ENCODE results near the gene TRPC4. TPM values are rescaled to one million over a fixed set of nuclear protein-coding genes. Genes with fewer than 3 reads are reported as not detected.

The TRPC4 gene
- total and polyA plus RNA-seq, 2 donors (not counting 3 experiments of a cell fraction or from before 2014, with no cell fraction given) = 0.04 to 0.64 TPM

DNA sequence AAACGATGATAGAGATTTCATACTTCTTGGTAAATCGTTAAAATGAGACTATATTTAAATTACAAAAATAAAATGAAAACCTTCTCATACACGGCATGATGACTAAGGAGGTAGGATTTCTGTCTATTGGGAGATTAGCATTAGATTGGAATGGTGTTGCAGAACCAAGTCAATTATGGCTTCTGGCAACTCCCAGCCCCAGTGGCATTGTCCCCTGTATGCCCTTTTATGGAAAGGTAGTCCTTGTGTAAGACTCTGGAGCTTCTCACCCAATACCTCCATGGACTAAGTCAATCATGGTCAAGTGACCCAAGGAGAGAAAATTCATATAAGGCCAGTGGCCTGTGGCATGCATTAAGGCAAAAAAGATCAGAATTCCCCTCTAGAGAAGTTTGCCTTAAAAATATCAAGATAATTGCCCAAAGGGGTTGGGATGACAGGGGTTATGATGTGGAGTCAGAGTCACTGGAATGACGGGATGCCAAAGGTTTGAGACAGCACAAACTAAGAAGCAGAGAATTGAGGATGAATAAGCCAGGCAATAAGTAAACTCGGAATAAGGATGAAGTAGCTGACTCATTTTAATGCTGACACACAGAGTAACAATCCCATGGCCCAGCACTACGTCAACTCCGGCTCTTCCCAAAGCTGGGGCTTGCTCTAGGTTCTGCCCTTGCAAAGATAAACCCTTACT is 213.2 kb downstream of the TRPC4 start:
- H3K27ac ChIP-seq (ENCODE audit: insufficient read depth, low read depth, low read length) = peak overlapping the region; percentile 99
- no peaks in the 10 kb centered on the region for H3K36me3 ChIP-seq (ENCODE audit: control insufficient read depth in 2 of 2, extremely low read depth in 1 of 2, insufficient read depth in 2 of 2, low read length in 2 of 2)
- ChIA-PET POLR2A (interaction anchor here (1.4 kb wide), 1 partner anchor 59 kb away, joined by 4 read pairs; no protein-coding TSS in a partner anchor), CTCF (interaction anchor here (0.6 to 2.2 kb wide), 12 partner anchors 9 to 925 kb away, joined by 3 to 8 read pairs (median 4); no protein-coding TSS in a partner anchor)
- peak; percentile 82 for FAIRE-seq
- no peaks in the 10 kb centered on the region for H3K79me2 ChIP-seq (ENCODE audit: control insufficient read depth, insufficient read depth, low read length)
- no peak for TF ChIP-seq GATA2 (IDR thresholded peaks at IDR 0.05; ENCODE audit: insufficient read depth, insufficient read length, low read depth, low read length)
- TF ChIP-seq FOS (IDR thresholded peaks at IDR 0.05; ENCODE audit: borderline replicate concordance, insufficient read depth, low read length) = peak; percentile 95
- TF ChIP-seq, protein P1, sequence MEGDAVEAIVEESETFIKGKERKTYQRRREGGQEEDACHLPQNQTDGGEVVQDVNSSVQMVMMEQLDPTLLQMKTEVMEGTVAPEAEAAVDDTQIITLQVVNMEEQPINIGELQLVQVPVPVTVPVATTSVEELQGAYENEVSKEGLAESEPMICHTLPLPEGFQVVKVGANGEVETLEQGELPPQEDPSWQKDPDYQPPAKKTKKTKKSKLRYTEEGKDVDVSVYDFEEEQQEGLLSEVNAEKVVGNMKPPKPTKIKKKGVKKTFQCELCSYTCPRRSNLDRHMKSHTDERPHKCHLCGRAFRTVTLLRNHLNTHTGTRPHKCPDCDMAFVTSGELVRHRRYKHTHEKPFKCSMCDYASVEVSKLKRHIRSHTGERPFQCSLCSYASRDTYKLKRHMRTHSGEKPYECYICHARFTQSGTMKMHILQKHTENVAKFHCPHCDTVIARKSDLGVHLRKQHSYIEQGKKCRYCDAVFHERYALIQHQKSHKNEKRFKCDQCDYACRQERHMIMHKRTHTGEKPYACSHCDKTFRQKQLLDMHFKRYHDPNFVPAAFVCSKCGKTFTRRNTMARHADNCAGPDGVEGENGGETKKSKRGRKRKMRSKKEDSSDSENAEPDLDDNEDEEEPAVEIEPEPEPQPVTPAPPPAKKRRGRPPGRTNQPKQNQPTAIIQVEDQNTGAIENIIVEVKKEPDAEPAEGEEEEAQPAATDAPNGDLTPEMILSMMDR (IDR thresholded peaks at IDR 0.05; ENCODE audit: extremely low read depth in 1 of 2, insufficient read depth in 1 of 2, low read depth in 1 of 2, low read length in 2 of 2) = no peak
- peak; percentile 24 for TF ChIP-seq POLR2AphosphoS5 (IDR thresholded peaks at IDR 0.05; ENCODE audit: insufficient read depth, low read depth, low read length)
- no peak for TF ChIP-seq MYC (IDR thresholded peaks at IDR 0.05; ENCODE audit: low read depth, low read length)
- no peak for TF ChIP-seq EZH2 (IDR thresholded peaks at IDR 0.05; ENCODE audit: borderline replicate concordance, low read depth, low read length, severe bottlenecking)
- TF ChIP-seq POLR2A (IDR thresholded peaks at IDR 0.05; ENCODE audit: low read depth, low read length) = no peak
- peak; percentile 80 for TF ChIP-seq JUN (IDR thresholded peaks at IDR 0.05; ENCODE audit: borderline replicate concordance, insufficient read depth, insufficient read length, low read depth)
- TF ChIP-seq, protein P2, sequence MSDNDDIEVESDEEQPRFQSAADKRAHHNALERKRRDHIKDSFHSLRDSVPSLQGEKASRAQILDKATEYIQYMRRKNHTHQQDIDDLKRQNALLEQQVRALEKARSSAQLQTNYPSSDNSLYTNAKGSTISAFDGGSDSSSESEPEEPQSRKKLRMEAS (IDR thresholded peaks at IDR 0.05; ENCODE audit: insufficient read depth, insufficient read length) = no peak
- peaks cover 23% of the 10 kb centered on the region for H3K4me1 ChIP-seq (ENCODE audit: control insufficient read depth, extremely low read depth, insufficient read depth, low read length)
- dilution Hi-C loops (cut with MboI; ENCODE audit: extremely low pct_ligation_motif_present, low sequenced_read_pairs) = no loop called here
- peak overlapping the region; percentile 86 for H3K9ac ChIP-seq (replicated peaks; ENCODE audit: extremely low read depth, insufficient read depth, low read length)
- peak overlapping the region; percentile 38 for H2AFZ ChIP-seq (ENCODE audit: low read depth, low read length)
- H3K27me3 ChIP-seq (ENCODE audit: control insufficient read depth in 2 of 2, insufficient read depth in 2 of 2, low read length in 2 of 2) = no peaks in the 10 kb centered on the region
- no peaks in the 10 kb centered on the region for H3K9me1 ChIP-seq (replicated peaks; ENCODE audit: control insufficient read depth, extremely low read depth, insufficient read depth, low read length)
- intact Hi-C loops (cut with micrococcal nuclease) = loop anchor here (1.0 to 2.0 kb wide), 3 partner anchors 40 to 530 kb away; no protein-coding TSS in a partner anchor
- no peak overlapping the region for H3K4me3 ChIP-seq (replicated peaks in 1 of 3; ENCODE audit: insufficient read depth in 1 of 3, low read depth in 1 of 3, low read length in 3 of 3)
- BruUV-seq (replicated peaks) = TSS peak; percentile 83
- no peaks in the 10 kb centered on the region for H4K20me1 ChIP-seq (replicated peaks; ENCODE audit: control insufficient read depth, extremely low read depth, insufficient read depth, low read length)
- no peaks in the 10 kb centered on the region for H3K9me3 ChIP-seq (replicated peaks; ENCODE audit: control insufficient read depth, insufficient read depth, low read length)
- peak; percentile 86 for DNase-seq (ENCODE audit: low read depth, low spot score)
- peak overlapping the region; percentile 80 for H3K4me2 ChIP-seq (ENCODE audit: insufficient read depth, low read length)

Measured in endothelial cell of umbilical vein (primary cell).